PFSK-1 (cell line): ENCODE measurements around the gene PEX6.

ENCODE experiments used
- FOXP2 ChIP-seq: optimal IDR thresholded peaks from 2 replicates; pipeline ENCODE3; 2011; ENCODE audit warnings: borderline replicate concordance, control low read depth, inconsistent platforms; ENCODE audit not compliant: insufficient read depth; ENCODE audit errors: extremely low read length, extremely low read depth
- POLR2AphosphoS5 ChIP-seq: IDR thresholded peaks from 2 replicates; pipeline ENCODE4 v1.6.1; 2012; ENCODE audit warnings: low read depth, mild to moderate bottlenecking, control low read depth, low read length, moderate library complexity
- SIN3A ChIP-seq: IDR thresholded peaks from 2 replicates; pipeline ENCODE4 v1.6.1; 2012; ENCODE audit warnings: mild to moderate bottlenecking, low read length, moderate library complexity, borderline replicate concordance; ENCODE audit not compliant: insufficient read depth
- TAF1 ChIP-seq: IDR thresholded peaks from 2 replicates; pipeline ENCODE4 v1.6.1; 2012; ENCODE audit warnings: low read length, control low read depth, borderline replicate concordance; ENCODE audit not compliant: insufficient read depth
- TF ChIP-seq, protein P1 (sequence below), 2 experiments: IDR thresholded peaks; 2 replicates each; pipeline versions ENCODE4 v1.6.1 to v1.8.0; 2011 to 2012; ENCODE audit warnings: low read depth in 2 of 2, low read length in 2 of 2, control low read depth in 1 of 2, inconsistent platforms in 1 of 2, mild to moderate bottlenecking in 1 of 2, moderate library complexity in 1 of 2; ENCODE audit not compliant: insufficient read depth in 1 of 2

The PEX6 gene

DNA sequence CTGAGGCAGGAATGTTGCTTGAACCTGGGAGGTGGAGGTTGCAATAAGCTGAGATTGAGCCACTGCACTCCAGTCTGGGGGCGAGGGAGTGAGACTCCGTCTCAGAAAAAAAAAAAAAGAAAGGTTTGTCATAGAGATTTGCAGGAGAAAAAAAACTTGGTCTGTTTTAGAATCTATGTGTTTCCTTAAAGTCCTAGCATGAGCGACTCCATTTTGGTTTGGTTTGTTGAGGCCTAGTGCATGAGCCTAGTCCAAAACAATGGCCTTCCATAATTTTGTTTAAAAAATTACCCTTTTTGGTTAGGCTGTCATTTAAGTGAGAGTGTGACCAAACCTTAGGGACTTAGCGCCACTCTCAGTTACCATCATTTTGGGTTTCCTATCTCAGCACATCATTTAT is 26.6 kb downstream of the PEX6 start:
- TF ChIP-seq TAF1 (no peak), SIN3A (no peak), FOXP2 (no peak), POLR2AphosphoS5 (no peak)
- TF ChIP-seq, protein P1, sequence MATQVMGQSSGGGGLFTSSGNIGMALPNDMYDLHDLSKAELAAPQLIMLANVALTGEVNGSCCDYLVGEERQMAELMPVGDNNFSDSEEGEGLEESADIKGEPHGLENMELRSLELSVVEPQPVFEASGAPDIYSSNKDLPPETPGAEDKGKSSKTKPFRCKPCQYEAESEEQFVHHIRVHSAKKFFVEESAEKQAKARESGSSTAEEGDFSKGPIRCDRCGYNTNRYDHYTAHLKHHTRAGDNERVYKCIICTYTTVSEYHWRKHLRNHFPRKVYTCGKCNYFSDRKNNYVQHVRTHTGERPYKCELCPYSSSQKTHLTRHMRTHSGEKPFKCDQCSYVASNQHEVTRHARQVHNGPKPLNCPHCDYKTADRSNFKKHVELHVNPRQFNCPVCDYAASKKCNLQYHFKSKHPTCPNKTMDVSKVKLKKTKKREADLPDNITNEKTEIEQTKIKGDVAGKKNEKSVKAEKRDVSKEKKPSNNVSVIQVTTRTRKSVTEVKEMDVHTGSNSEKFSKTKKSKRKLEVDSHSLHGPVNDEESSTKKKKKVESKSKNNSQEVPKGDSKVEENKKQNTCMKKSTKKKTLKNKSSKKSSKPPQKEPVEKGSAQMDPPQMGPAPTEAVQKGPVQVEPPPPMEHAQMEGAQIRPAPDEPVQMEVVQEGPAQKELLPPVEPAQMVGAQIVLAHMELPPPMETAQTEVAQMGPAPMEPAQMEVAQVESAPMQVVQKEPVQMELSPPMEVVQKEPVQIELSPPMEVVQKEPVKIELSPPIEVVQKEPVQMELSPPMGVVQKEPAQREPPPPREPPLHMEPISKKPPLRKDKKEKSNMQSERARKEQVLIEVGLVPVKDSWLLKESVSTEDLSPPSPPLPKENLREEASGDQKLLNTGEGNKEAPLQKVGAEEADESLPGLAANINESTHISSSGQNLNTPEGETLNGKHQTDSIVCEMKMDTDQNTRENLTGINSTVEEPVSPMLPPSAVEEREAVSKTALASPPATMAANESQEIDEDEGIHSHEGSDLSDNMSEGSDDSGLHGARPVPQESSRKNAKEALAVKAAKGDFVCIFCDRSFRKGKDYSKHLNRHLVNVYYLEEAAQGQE (IDR thresholded peaks at IDR 0.05; ENCODE audit: insufficient read depth in 1 of 2, low read depth in 2 of 2, low read length in 2 of 2), result no peak

DNA sequence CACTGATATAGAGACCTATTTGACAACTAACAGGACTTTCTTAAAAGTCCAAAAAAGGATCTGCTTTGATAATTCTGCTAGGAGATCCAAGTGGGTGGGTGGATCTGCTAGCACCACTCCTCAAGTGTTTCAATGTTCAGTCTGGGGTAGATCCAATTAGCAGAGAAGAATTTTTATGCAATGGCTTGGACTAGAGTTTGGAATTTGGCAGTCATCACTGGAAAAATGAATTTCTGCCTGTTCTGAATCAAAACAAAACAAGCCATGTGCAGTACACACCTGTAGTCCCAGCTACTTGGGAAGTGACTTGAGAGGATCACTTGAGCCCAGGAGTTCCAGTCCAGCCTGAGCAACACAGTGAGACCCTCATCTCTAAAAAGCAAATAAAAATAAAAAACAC is 31.0 kb downstream of the PEX6 start:
- TF ChIP-seq SIN3A (no peak), POLR2AphosphoS5 (no peak), TAF1 (no peak), FOXP2 (no peak)
- TF ChIP-seq, protein P1 (IDR thresholded peaks at IDR 0.05; ENCODE audit: insufficient read depth in 1 of 2, low read depth in 2 of 2, low read length in 2 of 2), result no peak

- TF ChIP-seq SIN3A (no peak), POLR2AphosphoS5 (no peak), FOXP2 (no peak), TAF1 (no peak)
- TF ChIP-seq, protein P1 (IDR thresholded peaks at IDR 0.05; ENCODE audit: insufficient read depth in 1 of 2, low read depth in 2 of 2, low read length in 2 of 2), result no peak
Measured at GRCh38 chr6:42942444-42942843, 36.5 kb downstream of the PEX6 start.

DNA sequence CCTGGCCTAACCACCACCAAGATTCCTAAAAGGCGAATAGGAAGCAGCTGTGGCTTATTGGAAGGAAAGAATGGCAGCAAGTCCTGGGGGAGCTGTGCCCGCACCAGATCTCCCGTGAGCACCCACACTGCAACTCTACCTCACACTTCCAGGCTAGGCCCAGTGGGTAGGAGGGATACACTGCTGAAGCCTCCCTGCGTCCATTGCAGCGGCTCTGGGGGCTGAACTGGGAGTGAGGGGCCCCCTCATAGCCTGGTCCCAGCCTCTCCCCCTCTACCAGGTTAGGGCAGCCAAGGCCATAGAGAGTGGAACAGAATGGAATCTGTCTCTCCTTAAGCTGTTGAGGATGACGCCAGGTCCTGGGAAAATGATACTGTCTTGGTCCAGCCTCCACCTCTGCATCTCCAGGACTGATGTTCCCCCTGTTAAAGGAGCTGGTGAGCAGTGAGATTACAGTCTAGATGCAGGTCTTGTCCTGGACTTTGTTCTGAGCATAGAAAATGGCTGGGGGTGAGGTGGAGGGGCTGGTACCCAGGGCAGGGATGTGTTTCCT is 38.4 kb downstream of the PEX6 start:
- TF ChIP-seq FOXP2 (no peak), POLR2AphosphoS5 (no peak), SIN3A (no peak), TAF1 (no peak)
- TF ChIP-seq, protein P1 (IDR thresholded peaks at IDR 0.05; ENCODE audit: insufficient read depth in 1 of 2, low read depth in 2 of 2, low read length in 2 of 2), result no peak

GRCh38 chr6:42939810-42940167 is 39.2 kb downstream of the PEX6 start:
- TF ChIP-seq, protein P1 (IDR thresholded peaks at IDR 0.05; ENCODE audit: insufficient read depth in 1 of 2, low read depth in 2 of 2, low read length in 2 of 2), result no peak
- no peak for TF ChIP-seq POLR2AphosphoS5
- TF ChIP-seq TAF1, result no peak
- no peak for TF ChIP-seq SIN3A
- TF ChIP-seq FOXP2, result no peak
